Mucosa of descending colon (tissue), 3 donors: Measurements from ENCODE around the gene C16orf86. TPM values are rescaled to one million over a fixed set of nuclear protein-coding genes. Genes with fewer than 3 reads are reported as not detected.

ENCODE experiments used
- ATAC-seq: fragments of 200-7000 bp; cut with Tn5 transposase; one replicate; pipeline ENCODE4 v1.9.1; 2020; ENCODE audit warnings: mild to moderate bottlenecking, moderate library complexity
- DNase-seq, 3 donors: peaks; one replicate each; pipeline ENCODE4 v3.0.0-alpha.2; 2020
- H3K36me3 ChIP-seq: fragments of 200-600 bp; one replicate; pipeline ENCODE4 v1.8.0; 2021; ENCODE audit warnings: low read depth, mild to moderate bottlenecking
- H3K4me1 ChIP-seq: fragments of 200-600 bp; one replicate; pipeline ENCODE4 v1.8.0; 2021; ENCODE audit warnings: low read depth, mild to moderate bottlenecking
- H3K4me3 ChIP-seq: fragments of 200-600 bp; one replicate; pipeline ENCODE4 v1.8.0; 2021; ENCODE audit warnings: mild to moderate bottlenecking
- H3K9me3 ChIP-seq: fragments of 200-600 bp; one replicate; pipeline ENCODE4 v1.8.0; 2021; ENCODE audit warnings: mild to moderate bottlenecking
- CTCF ChIP-seq: fragments of 200-600 bp; IDR thresholded peaks from one replicate; pipeline ENCODE4 v1.8.0; 2022; ENCODE audit warnings: antibody characterized with exemption, mild to moderate bottlenecking
- intact Hi-C, 2 donors: fragments of 100-400 bp; cut with DNase I in 1 of 2; cut with micrococcal nuclease in 1 of 2; formaldehyde crosslinking; loops; one replicate each; pipeline versions ENCODE4 v1.11.0 to v1.11.1; 2022; cut with DNase I, micrococcal nuclease
- total RNA-seq, 3 donors: library from RNA; stranded (reverse); fragmentation: NEBNext Ultra II Directional in 2 of 3; extraction: Animal tissue kit (Norgen Biotek cat#: 25700) in 2 of 3; gene quantifications; one replicate each; pipeline versions ENCODE4 v1.2.1 to v1.2.4, GENCODE V29; 2021 to 2023
- donor health status: DM: no; HTN: no; CAD: no; lungs with moderate emphysema.
- donor health status: DM: no; HTN: no; CAD: no.
- donor health status: DM: no; HTN: yes; CAD: no.

Gene C16orf86
- total RNA-seq, 3 donors from 2014 or later: 0.67 to 6.8 (median 1.2) TPM

- Histone ChIP-seq H3K4me1 (peaks cover 23% of the 10 kb centered on the region), H3K36me3 (no peaks in the 10 kb centered on the region), H3K9me3 (no peaks in the 10 kb centered on the region), H3K4me3 (no peak overlapping the region)
- DNase-seq (no peak), ATAC-seq (no peak)
- no peak for TF ChIP-seq CTCF
- intact Hi-C loops: loop anchor here in 1 of 2 donors (10.0 kb wide), 1 partner anchor 119 kb away; no protein-coding TSS in a partner anchor
Measured at GRCh38 chr16:67663151-67663876, 3.3 kb upstream of the C16orf86 start.

- Histone ChIP-seq H3K4me1 (peaks cover 23% of the 10 kb centered on the region), H3K4me3 (no peak overlapping the region)
- DNase-seq: no peak
Measured at GRCh38 chr16:67663877-67664222, 2.8 kb upstream of the C16orf86 start.

GRCh38 chr16:67664258-67664657 lies 2.4 kb upstream of the C16orf86 start:
- H3K4me1 ChIP-seq: peaks cover 20% of the 10 kb centered on the region
- no peaks in the 10 kb centered on the region for H3K36me3 ChIP-seq
- H3K9me3 ChIP-seq: no peaks in the 10 kb centered on the region
- H3K4me3 ChIP-seq: no peak overlapping the region
- intact Hi-C loops: loop anchor here in 1 of 2 donors (10.0 kb wide), 1 partner anchor 119 kb away; no protein-coding TSS in a partner anchor
- no peak for TF ChIP-seq CTCF
- ATAC-seq: no peak
- no peak for DNase-seq

More at GRCh38 chr16:67663877-67664222, 2.8 kb upstream of the C16orf86 start:
- ATAC-seq: no peak
- H3K36me3 ChIP-seq: no peaks in the 10 kb centered on the region
- no peak for TF ChIP-seq CTCF
- intact Hi-C loops: loop anchor here in 1 of 2 donors (10.0 kb wide), 1 partner anchor 119 kb away; no protein-coding TSS in a partner anchor
- no peaks in the 10 kb centered on the region for H3K9me3 ChIP-seq

- Histone ChIP-seq H3K36me3 (no peaks in the 10 kb centered on the region), H3K4me3 (no peak overlapping the region), H3K4me1 (peaks cover 16% of the 10 kb centered on the region), H3K9me3 (no peaks in the 10 kb centered on the region)
- ATAC-seq: no peak
- no peak for TF ChIP-seq CTCF
- intact Hi-C loops: loop anchor here in 1 of 2 donors (10.0 kb wide), 1 partner anchor 120 kb away; no protein-coding TSS in a partner anchor
- DNase-seq: no peak
Measured at GRCh38 chr16:67664871-67665270, 1.7 kb upstream of the C16orf86 start.

GRCh38 chr16:67665598-67665997 lies 1.0 kb upstream of the C16orf86 start:
- no peak for DNase-seq
- Histone ChIP-seq H3K9me3 (no peaks in the 10 kb centered on the region), H3K36me3 (no peaks in the 10 kb centered on the region), H3K4me3 (no peak overlapping the region), H3K4me1 (peaks cover 16% of the 10 kb centered on the region)
- intact Hi-C loops: loop anchor here in 1 of 2 donors (10.0 kb wide), 1 partner anchor 121 kb away; no protein-coding TSS in a partner anchor
- no peak for TF ChIP-seq CTCF
- no peak for ATAC-seq
